HEK293T (cell line): ENCODE results near the gene RAB40B.

Experiments
- CTCF ChIA-PET: fragments of 350-600 bp; formaldehyde crosslinking; extraction: SDS; loops from one replicate; lab custom pipeline; 2021; ENCODE audit warnings: antibody characterized with exemption, inconsistent platforms; lab: Yijun Ruan, JAX
- POLR2A ChIA-PET: fragments of 350-600 bp; formaldehyde crosslinking; extraction: SDS; loops from one replicate; lab custom pipeline; 2020; ENCODE audit warnings: antibody characterized with exemption, inconsistent platforms; lab: Yijun Ruan, JAX
- DNase-seq: peaks from one replicate; pipeline ENCODE4 v3.0.0; 2012; ENCODE audit warnings: mixed read lengths; ENCODE audit errors: extremely low spot score
- ARNT ChIP-seq: fragments of 450-650 bp; IDR thresholded peaks from 2 replicates; pipeline ENCODE4 v1.6.1; 2017; ENCODE audit warnings: mild to moderate bottlenecking
- BHLHE40 ChIP-seq: fragments of 450-650 bp; IDR thresholded peaks from 2 replicates; pipeline ENCODE4 v1.6.1; 2016; ENCODE audit warnings: mild to moderate bottlenecking, moderate library complexity, borderline replicate concordance
- CTBP1 ChIP-seq: fragments of 450-650 bp; IDR thresholded peaks from 2 replicates; pipeline ENCODE4 v1.6.1; 2016; ENCODE audit warnings: borderline replicate concordance
- ELF4 ChIP-seq: fragments of 450-650 bp; IDR thresholded peaks from 2 replicates; pipeline ENCODE4 v1.6.1; 2017; ENCODE audit warnings: antibody characterized with exemption
- FOXA1 ChIP-seq: fragments of 450-650 bp; IDR thresholded peaks from 2 replicates; pipeline ENCODE4 v1.6.1; 2016; ENCODE audit warnings: mild to moderate bottlenecking
- FOXK2 ChIP-seq: fragments of 450-650 bp; IDR thresholded peaks from 2 replicates; pipeline ENCODE4 v1.6.1; 2016; ENCODE audit warnings: mild to moderate bottlenecking
- FOXM1 ChIP-seq: fragments of 450-650 bp; IDR thresholded peaks from 2 replicates; pipeline ENCODE4 v1.6.1; 2017; ENCODE audit warnings: mild to moderate bottlenecking, borderline replicate concordance
- HDGF ChIP-seq: fragments of 450-650 bp; IDR thresholded peaks from 2 replicates; pipeline ENCODE4 v1.6.1; 2017; ENCODE audit warnings: antibody characterized with exemption, borderline replicate concordance
- L3MBTL2 ChIP-seq: fragments of 450-650 bp; conservative IDR thresholded peaks from 2 replicates; pipeline ENCODE4 v1.6.1; 2016; ENCODE audit warnings: mild to moderate bottlenecking
- LEF1 ChIP-seq: fragments of 450-650 bp; IDR thresholded peaks from 2 replicates; pipeline ENCODE4 v1.6.1; 2017; ENCODE audit warnings: mild to moderate bottlenecking, borderline replicate concordance
- NFRKB ChIP-seq: fragments of 450-650 bp; IDR thresholded peaks from 2 replicates; pipeline ENCODE4 v1.6.1; 2016; ENCODE audit warnings: mild to moderate bottlenecking, moderate library complexity
- SP1 ChIP-seq: fragments of 450-650 bp; IDR thresholded peaks from 2 replicates; pipeline ENCODE4 v1.6.1; 2017
- SUZ12 ChIP-seq: fragments of 450-650 bp; IDR thresholded peaks from 2 replicates; pipeline ENCODE4 v1.6.1; 2016; ENCODE audit warnings: mild to moderate bottlenecking
- TARDBP ChIP-seq: fragments of 450-650 bp; IDR thresholded peaks from 2 replicates; pipeline ENCODE4 v1.6.1; 2016
- ZNF384 ChIP-seq: fragments of 450-650 bp; IDR thresholded peaks from 2 replicates; pipeline ENCODE4 v1.6.1; 2016
- TF ChIP-seq, protein P1 (sequence below): fragments of 450-650 bp; IDR thresholded peaks from 2 replicates; pipeline ENCODE4 v1.6.1; 2016

Gene RAB40B

GRCh38 chr17:82615084-82616020 lies 83.1 kb downstream of the RAB40B start:
- POLR2A ChIA-PET, result no interaction called here
- TF ChIP-seq SUZ12 (no peak), ARNT (no peak), BHLHE40 (no peak), FOXK2 (no peak), ZNF384 (no peak), NFRKB (no peak), L3MBTL2 (no peak), CTBP1 (no peak), SP1 (no peak), LEF1 (no peak), FOXA1 (no peak), FOXM1 (no peak), TARDBP (no peak), HDGF (no peak), ELF4 (no peak)
- TF ChIP-seq, protein P1, sequence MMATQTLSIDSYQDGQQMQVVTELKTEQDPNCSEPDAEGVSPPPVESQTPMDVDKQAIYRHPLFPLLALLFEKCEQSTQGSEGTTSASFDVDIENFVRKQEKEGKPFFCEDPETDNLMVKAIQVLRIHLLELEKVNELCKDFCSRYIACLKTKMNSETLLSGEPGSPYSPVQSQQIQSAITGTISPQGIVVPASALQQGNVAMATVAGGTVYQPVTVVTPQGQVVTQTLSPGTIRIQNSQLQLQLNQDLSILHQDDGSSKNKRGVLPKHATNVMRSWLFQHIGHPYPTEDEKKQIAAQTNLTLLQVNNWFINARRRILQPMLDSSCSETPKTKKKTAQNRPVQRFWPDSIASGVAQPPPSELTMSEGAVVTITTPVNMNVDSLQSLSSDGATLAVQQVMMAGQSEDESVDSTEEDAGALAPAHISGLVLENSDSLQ, result no peak
- CTCF ChIA-PET, result no interaction called here
- DNase-seq, result no peak

DNA sequence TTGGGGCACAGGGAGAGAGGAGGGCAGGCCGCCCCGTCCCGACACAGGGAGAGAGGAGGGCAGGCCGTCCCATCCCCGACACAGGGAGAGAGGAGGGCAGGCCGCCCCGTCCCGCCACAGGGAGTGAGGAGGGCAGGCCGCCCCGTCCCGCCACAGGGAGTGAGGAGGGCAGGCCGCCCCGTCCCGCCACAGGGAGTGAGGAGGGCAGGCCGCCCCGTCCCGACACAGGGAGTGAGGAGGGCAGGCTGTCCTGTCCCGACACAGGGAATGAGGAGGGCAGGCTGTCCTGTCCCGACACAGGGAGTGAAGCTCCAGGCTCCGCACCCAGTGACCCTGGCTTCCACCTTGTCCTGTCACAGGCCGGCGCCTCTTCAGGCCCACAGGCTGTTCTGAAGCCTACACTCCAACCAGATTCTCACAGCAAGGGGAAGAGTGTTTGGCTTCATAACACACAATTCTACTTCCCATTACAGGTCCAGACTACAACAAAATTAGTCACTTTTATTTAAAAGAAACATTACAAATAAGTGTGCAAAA lies 84.3 kb downstream of the RAB40B start:
- ChIA-PET CTCF (no interaction called here), POLR2A (no interaction called here)
- TF ChIP-seq ELF4, result no peak
- no peak for TF ChIP-seq FOXM1
- TF ChIP-seq HDGF, result no peak
- no peak for TF ChIP-seq SUZ12
- no peak for TF ChIP-seq SP1
- TF ChIP-seq BHLHE40, result no peak
- TF ChIP-seq, protein P1, result no peak
- TF ChIP-seq LEF1, result no peak
- no peak for TF ChIP-seq FOXA1
- no peak for TF ChIP-seq CTBP1
- TF ChIP-seq NFRKB, result no peak
- no peak for TF ChIP-seq TARDBP
- TF ChIP-seq ARNT, result no peak
- TF ChIP-seq ZNF384, result no peak
- TF ChIP-seq FOXK2, result no peak
- TF ChIP-seq L3MBTL2, result no peak
- no peak for DNase-seq

GRCh38 chr17:82613283-82614094 lies 85.0 kb downstream of the RAB40B start:
- ChIA-PET CTCF (no interaction called here), POLR2A (no interaction called here)
- DNase-seq, result no peak
- TF ChIP-seq FOXM1, result no peak
- no peak for TF ChIP-seq SUZ12
- TF ChIP-seq TARDBP, result no peak
- no peak for TF ChIP-seq NFRKB
- no peak for TF ChIP-seq ARNT
- TF ChIP-seq LEF1, result no peak
- TF ChIP-seq L3MBTL2, result no peak
- TF ChIP-seq HDGF, result no peak
- TF ChIP-seq SP1, result no peak
- no peak for TF ChIP-seq ELF4
- TF ChIP-seq, protein P1, result no peak
- no peak for TF ChIP-seq BHLHE40
- TF ChIP-seq FOXK2, result no peak
- TF ChIP-seq ZNF384, result no peak
- TF ChIP-seq CTBP1, result no peak
- TF ChIP-seq FOXA1, result no peak

- no peak for DNase-seq
- TF ChIP-seq FOXM1, result no peak
- no peak for TF ChIP-seq NFRKB
- no peak for TF ChIP-seq FOXK2
- CTCF ChIA-PET, result no interaction called here
- POLR2A ChIA-PET, result no interaction called here
Measured at GRCh38 chr17:82611140-82612058, 87.1 kb downstream of the RAB40B start.

DNA sequence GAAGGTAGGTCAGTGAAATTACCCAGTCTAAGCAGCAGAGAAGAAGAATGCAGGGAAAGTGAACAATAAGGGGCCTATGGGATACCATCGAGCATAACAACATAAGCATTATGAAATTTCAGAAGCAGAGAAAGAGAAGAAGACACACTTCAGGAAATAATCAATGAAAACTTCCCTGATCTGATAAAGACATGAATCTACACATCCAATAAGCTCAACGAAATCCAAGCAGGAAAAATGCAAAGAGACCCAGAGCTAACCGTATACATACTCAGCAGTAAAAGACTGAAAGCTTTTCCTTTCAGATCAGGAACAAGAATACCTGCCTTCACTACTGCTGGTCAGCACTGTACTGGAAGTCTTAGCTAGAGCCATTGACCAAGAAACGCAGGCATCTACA lies 88.8 kb downstream of the RAB40B start:
- ChIA-PET CTCF (no interaction called here), POLR2A (no interaction called here)
- no peak for DNase-seq
- TF ChIP-seq SUZ12 (no peak), CTBP1 (no peak), FOXK2 (no peak), ELF4 (no peak)
- TF ChIP-seq, protein P1, result no peak
